ENCODE measurements around the gene FHAD1.

DNA sequence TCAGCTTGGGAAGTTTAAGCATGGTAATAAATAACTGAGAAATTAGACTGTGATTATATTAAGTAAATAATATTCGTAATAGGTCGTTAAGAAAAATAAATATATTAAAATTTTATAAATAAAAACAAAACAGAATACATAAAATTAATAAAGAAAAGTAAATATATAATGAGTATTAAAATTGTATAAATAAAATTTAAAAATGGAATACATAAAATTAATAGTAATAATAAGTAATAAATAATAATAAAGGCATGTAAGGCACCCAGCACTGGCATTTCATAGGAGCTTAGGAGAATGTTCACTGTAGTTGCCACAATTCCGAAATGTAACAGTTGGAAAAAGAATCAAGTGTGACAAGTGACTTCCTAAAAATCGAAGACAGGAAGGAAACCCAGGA lies 45.8 kb upstream of the FHAD1 start:
- TF ChIP-seq, protein P1, sequence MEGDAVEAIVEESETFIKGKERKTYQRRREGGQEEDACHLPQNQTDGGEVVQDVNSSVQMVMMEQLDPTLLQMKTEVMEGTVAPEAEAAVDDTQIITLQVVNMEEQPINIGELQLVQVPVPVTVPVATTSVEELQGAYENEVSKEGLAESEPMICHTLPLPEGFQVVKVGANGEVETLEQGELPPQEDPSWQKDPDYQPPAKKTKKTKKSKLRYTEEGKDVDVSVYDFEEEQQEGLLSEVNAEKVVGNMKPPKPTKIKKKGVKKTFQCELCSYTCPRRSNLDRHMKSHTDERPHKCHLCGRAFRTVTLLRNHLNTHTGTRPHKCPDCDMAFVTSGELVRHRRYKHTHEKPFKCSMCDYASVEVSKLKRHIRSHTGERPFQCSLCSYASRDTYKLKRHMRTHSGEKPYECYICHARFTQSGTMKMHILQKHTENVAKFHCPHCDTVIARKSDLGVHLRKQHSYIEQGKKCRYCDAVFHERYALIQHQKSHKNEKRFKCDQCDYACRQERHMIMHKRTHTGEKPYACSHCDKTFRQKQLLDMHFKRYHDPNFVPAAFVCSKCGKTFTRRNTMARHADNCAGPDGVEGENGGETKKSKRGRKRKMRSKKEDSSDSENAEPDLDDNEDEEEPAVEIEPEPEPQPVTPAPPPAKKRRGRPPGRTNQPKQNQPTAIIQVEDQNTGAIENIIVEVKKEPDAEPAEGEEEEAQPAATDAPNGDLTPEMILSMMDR (IDR thresholded peaks at IDR 0.05) = no peak
- TF ChIP-seq EP300 (IDR thresholded peaks at IDR 0.05) = no peak
- TF ChIP-seq POLR2A (IDR thresholded peaks at IDR 0.05; ENCODE audit: low read depth) = no peak
- no peak for TF ChIP-seq POLR2AphosphoS5 (IDR thresholded peaks at IDR 0.05)

Measured in esophagus muscularis mucosa (tissue), 4 donors.